H1 (cell line): ENCODE measurements around the gene AMBN. TPM values are rescaled to one million over a fixed set of nuclear protein-coding genes. Genes with fewer than 3 reads are reported as not detected.

Experiments used
- CTCF ChIA-PET: fragments of 300-600 bp; sonication (Branson Sonifier 250); formaldehyde crosslinking; loops from one replicate; lab custom pipeline; 2021; ENCODE audit not compliant: partially characterized antibody; lab: Charles Lee
- POLR2A ChIA-PET: fragments of 300-600 bp; sonication (Branson Sonifier 250); formaldehyde crosslinking; loops from one replicate; lab custom pipeline; 2021; ENCODE audit warnings: inconsistent platforms; ENCODE audit not compliant: partially characterized antibody; lab: Charles Lee
- DNase-seq, 2 experiments: peaks; one replicate each; pipeline versions ENCODE4 v3.0.0 to v3.0.0-alpha.2; 2010 to 2022; ENCODE audit warnings: low spot score in 2 of 2, low read depth in 1 of 2, mixed read lengths in 1 of 2
- FAIRE-seq: peaks from 2 replicates; lab custom pipeline; 2011; peaks lifted over from hg19 to GRCh38; lab: Jason Lieb, UNC
- H2AFZ ChIP-seq: 2 replicates; pipeline ENCODE4 v1.8.1; 2012; ENCODE audit warnings: low read length, inconsistent platforms
- H2AK5ac ChIP-seq: 2 replicates; pipeline ENCODE4 v1.6.1; 2013; ENCODE audit warnings: low read depth, low read length
- H2BK120ac ChIP-seq: replicated peaks from 2 replicates; pipeline ENCODE3; 2013; ENCODE audit warnings: low read depth, low read length, inconsistent platforms
- H2BK12ac ChIP-seq: 2 replicates; pipeline ENCODE4 v1.6.1; 2013; ENCODE audit warnings: low read depth, low read length
- H2BK15ac ChIP-seq: 2 replicates; pipeline ENCODE4 v1.6.1; 2013; ENCODE audit warnings: low read length
- H2BK20ac ChIP-seq: 2 replicates; pipeline ENCODE4 v1.6.1; 2013; ENCODE audit warnings: low read length
- H2BK5ac ChIP-seq: 2 replicates; pipeline ENCODE4 v1.6.1; 2013; ENCODE audit warnings: low read depth, low read length
- H3K14ac ChIP-seq: 2 replicates; pipeline ENCODE4 v1.6.1; 2013; ENCODE audit warnings: inconsistent platforms; ENCODE audit not compliant: insufficient read length
- H3K18ac ChIP-seq: 2 replicates; pipeline ENCODE4 v1.6.1; 2013; ENCODE audit warnings: low read length; ENCODE audit errors: extremely low read depth
- H3K23ac ChIP-seq: 2 replicates; pipeline ENCODE4 v1.6.1; 2013; ENCODE audit warnings: inconsistent platforms; ENCODE audit not compliant: insufficient read length
- H3K23me2 ChIP-seq: 2 replicates; pipeline ENCODE4 v1.6.1; 2013; ENCODE audit warnings: low read depth, low read length
- H3K27ac ChIP-seq: 2 replicates; pipeline ENCODE4 v1.6.1; 2011; ENCODE audit warnings: low read depth, low read length, inconsistent platforms
- H3K27me3 ChIP-seq, 4 experiments: replicated peaks in 1 of 4; 1 replicate in 1 of 4; 2 replicates in 3 of 4; pipeline versions ENCODE4 v1.6.1 to v1.8.1; 2011 to 2013; ENCODE audit warnings: low read length in 3 of 4, mild to moderate bottlenecking in 3 of 4, inconsistent platforms in 2 of 4, mixed read lengths in 2 of 4, moderate library complexity in 1 of 4; ENCODE audit not compliant: control insufficient read depth in 3 of 4, insufficient read depth in 3 of 4; ENCODE audit errors: extremely low read depth in 1 of 4
- H3K36me3 ChIP-seq, 4 experiments: 2 replicates each; pipeline versions ENCODE4 v1.6.1 to v1.8.1; 2011 to 2013; ENCODE audit warnings: mild to moderate bottlenecking in 4 of 4, low read length in 3 of 4, moderate library complexity in 2 of 4, control low read depth in 1 of 4, inconsistent platforms in 1 of 4; ENCODE audit not compliant: insufficient read depth in 4 of 4, control insufficient read depth in 2 of 4
- H3K4ac ChIP-seq: replicated peaks from 2 replicates; pipeline ENCODE3; 2013; ENCODE audit warnings: low read length, low read depth, mixed read lengths, inconsistent platforms; ENCODE audit not compliant: insufficient read length
- H3K4me1 ChIP-seq, 4 experiments: replicated peaks in 1 of 4; 1 replicate in 1 of 4; 2 replicates in 3 of 4; pipeline versions ENCODE4 v1.6.1 to v1.8.1; 2011 to 2013; ENCODE audit warnings: low read length in 3 of 4, inconsistent platforms in 2 of 4, mixed read lengths in 1 of 4; ENCODE audit not compliant: insufficient read depth in 4 of 4, control insufficient read depth in 3 of 4
- H3K4me2 ChIP-seq, 2 experiments: 2 replicates each; pipeline versions ENCODE4 v1.6.1 to v1.8.1; 2011 to 2013; ENCODE audit warnings: low read depth in 2 of 2, low read length in 2 of 2, control low read depth in 1 of 2, inconsistent platforms in 1 of 2, mild to moderate bottlenecking in 1 of 2; ENCODE audit not compliant: insufficient read depth in 1 of 2
- H3K4me3 ChIP-seq, 4 experiments: fragments of 200-600, 300-600 bp in 1 of 4; sonication (generic), shearing (Covaris generic), sonication (Bioruptor Twin) in 1 of 4; 2 replicates each; pipeline versions ENCODE4 v1.5.1 to v1.8.1; 2011 to 2016; ENCODE audit warnings: low read length in 4 of 4, low read depth in 3 of 4, control low read depth in 2 of 4, inconsistent platforms in 2 of 4, mild to moderate bottlenecking in 2 of 4, mixed read lengths in 1 of 4, moderate library complexity in 1 of 4; ENCODE audit not compliant: insufficient read depth in 2 of 4; ENCODE audit errors: extremely low read depth in 1 of 4
- H3K56ac ChIP-seq: replicated peaks from 2 replicates; pipeline ENCODE3; 2013; ENCODE audit warnings: low read depth, mild to moderate bottlenecking, mixed read lengths, low read length, inconsistent platforms; ENCODE audit not compliant: insufficient read length
- H3K79me1 ChIP-seq: 2 replicates; pipeline ENCODE4 v1.6.1; 2013; ENCODE audit warnings: low read depth, low read length, control low read depth
- H3K79me2 ChIP-seq, 2 experiments: 2 replicates each; pipeline versions ENCODE4 v1.6.1 to v1.8.1; 2012 to 2013; ENCODE audit warnings: low read length in 2 of 2, mild to moderate bottlenecking in 2 of 2, inconsistent platforms in 1 of 2; ENCODE audit not compliant: insufficient read depth in 2 of 2, control insufficient read depth in 1 of 2
- H3K9ac ChIP-seq, 4 experiments: replicated peaks in 1 of 4; 1 replicate in 1 of 4; 2 replicates in 3 of 4; pipeline versions ENCODE4 v1.6.1 to v1.8.1; 2011 to 2013; ENCODE audit warnings: low read depth in 3 of 4, low read length in 3 of 4, control low read depth in 2 of 4, mild to moderate bottlenecking in 2 of 4, moderate library complexity in 2 of 4, inconsistent platforms in 1 of 4; ENCODE audit errors: extremely low read depth in 1 of 4
- H3K9me3 ChIP-seq, 2 experiments: 2 replicates each; pipeline versions ENCODE4 v1.6.1 to v1.8.1; 2012 to 2013; ENCODE audit warnings: mild to moderate bottlenecking in 2 of 2, moderate library complexity in 2 of 2, control low read depth in 1 of 2, inconsistent platforms in 1 of 2, low read depth in 1 of 2, low read length in 1 of 2, mixed read lengths in 1 of 2; ENCODE audit not compliant: insufficient read depth in 2 of 2
- H4K20me1 ChIP-seq, 2 experiments: replicated peaks in 1 of 2; 2 replicates each; pipeline versions ENCODE3 to v1.8.1; 2011 to 2013; ENCODE audit warnings: inconsistent platforms in 2 of 2, low read length in 2 of 2, mild to moderate bottlenecking in 1 of 2; ENCODE audit not compliant: insufficient read depth in 2 of 2, control insufficient read depth in 1 of 2
- H4K5ac ChIP-seq: 2 replicates; pipeline ENCODE4 v1.6.1; 2013; ENCODE audit warnings: low read length, low read depth, mixed read lengths, inconsistent platforms; ENCODE audit not compliant: insufficient read length
- H4K8ac ChIP-seq: 2 replicates; pipeline ENCODE4 v1.8.0; 2013; ENCODE audit warnings: mild to moderate bottlenecking, moderate library complexity, low read length, inconsistent platforms; ENCODE audit not compliant: insufficient read depth; ENCODE audit errors: extremely low read depth
- H4K91ac ChIP-seq: replicated peaks from 2 replicates; pipeline ENCODE3; 2013; ENCODE audit warnings: low read length, mixed read lengths, inconsistent platforms; ENCODE audit not compliant: insufficient read length
- BRCA1 ChIP-seq: IDR thresholded peaks from 2 replicates; pipeline ENCODE4 v1.6.1; 2012; ENCODE audit warnings: low read depth, low read length, improper control_type of control experiment
- CBX8 ChIP-seq: fragments of 300-800, 300-1000 bp; sonication (generic); IDR thresholded peaks from 2 replicates; pipeline ENCODE4 v1.7.1; 2016; ENCODE audit warnings: low read depth, low read length, borderline replicate concordance
- EGR1 ChIP-seq: IDR thresholded peaks from 2 replicates; pipeline ENCODE4 v1.6.1; 2011; ENCODE audit warnings: low read depth, low read length, borderline replicate concordance
- FOSL1 ChIP-seq: IDR thresholded peaks from 2 replicates; pipeline ENCODE4 v1.6.1; 2011; ENCODE audit warnings: mild to moderate bottlenecking, low read depth, low read length, moderate library complexity; ENCODE audit not compliant: insufficient read depth
- KDM1A ChIP-seq: fragments of 200-600, 300-600 bp; sonication (generic); IDR thresholded peaks from 2 replicates; pipeline ENCODE4 v1.7.1; 2016; ENCODE audit warnings: mild to moderate bottlenecking, low read length, borderline replicate concordance
- KDM4A ChIP-seq: IDR thresholded peaks from one replicate; pipeline ENCODE4 v1.7.1; 2012; ENCODE audit warnings: low read depth, mild to moderate bottlenecking, moderate library complexity, low read length, inconsistent platforms; ENCODE audit not compliant: severe bottlenecking
- NRF1 ChIP-seq: IDR thresholded peaks from 2 replicates; pipeline ENCODE4 v1.6.1; 2011; ENCODE audit warnings: mild to moderate bottlenecking, low read depth, low read length, improper control_type of control experiment
- PHF8 ChIP-seq: fragments of 200-600 bp; sonication (generic); conservative IDR thresholded peaks from 2 replicates; pipeline ENCODE4 v1.7.1; 2012; ENCODE audit warnings: low read depth, mild to moderate bottlenecking, inconsistent platforms, low read length, moderate library complexity
- POLR2A ChIP-seq, 2 experiments: IDR thresholded peaks; 1 replicate in 1 of 2; 2 replicates in 1 of 2; pipeline ENCODE4 v1.6.1; 2011; ENCODE audit warnings: low read depth in 2 of 2, low read length in 2 of 2, mild to moderate bottlenecking in 2 of 2; ENCODE audit errors: control extremely low read depth in 1 of 2
- RNF2 ChIP-seq: fragments of 200-900, 300-1000 bp; sonication (generic); IDR thresholded peaks from 2 replicates; pipeline ENCODE4 v1.7.1; 2016; ENCODE audit warnings: borderline replicate concordance, low read depth, mild to moderate bottlenecking, antibody characterized with exemption, low read length; ENCODE audit not compliant: poor library complexity, severe bottlenecking; ENCODE audit errors: missing control alignments
- SAP30 ChIP-seq: fragments of 300-600 bp; sonication (generic); IDR thresholded peaks from 2 replicates; pipeline ENCODE4 v1.7.1; 2012; ENCODE audit warnings: low read length, moderate library complexity, mild to moderate bottlenecking, inconsistent platforms; ENCODE audit not compliant: insufficient read depth, insufficient replicate concordance
- SP2 ChIP-seq: IDR thresholded peaks from 2 replicates; pipeline ENCODE4 v1.6.1; 2012; ENCODE audit warnings: mild to moderate bottlenecking, low read length, inconsistent platforms
- WGBS, 2 experiments: shearing (Covaris generic) in 1 of 2; methylation state at CpG; one replicate each; pipeline versions ENCODE4 v1.1.6 to v1.1.7; 2013 to 2015; ENCODE audit warnings: low lambda C conversion rate in 2 of 2, mixed read lengths in 2 of 2, inconsistent platforms in 1 of 2, low coverage in 1 of 2, missing lambda C conversion rate in 1 of 2; ENCODE audit not compliant: insufficient replicate concordance in 2 of 2, insufficient coverage in 1 of 2, insufficient read length in 1 of 2; ENCODE audit errors: extremely low coverage in 1 of 2, missing lambda C conversion rate in 1 of 2; 5-methylcytosine and 5-hydroxymethylcytosine counted together
- polyA plus RNA-seq, 7 experiments: library from polyadenylated mRNA; depleted of rRNA in 3 of 7; stranded (reverse) in 5 of 7; unstranded in 2 of 7; fragments of >200 nt in 5 of 7; fragments of 200-250 nt in 2 of 7; gene quantifications; 1 replicate in 5 of 7; 2 replicates in 1 of 7; 4 replicates in 1 of 7; pipeline versions ENCODE4 v1.2.1 to v1.2.3, GENCODE V29; 2011 to 2013; ENCODE audit warnings: missing spikeins in 2 of 7, mixed read lengths in 2 of 7
- total RNA-seq: library from RNA; stranded (reverse); fragmentation: NEBNext Ultra II Directional; extraction: Animal tissue kit (Norgen Biotek cat#: 25700); gene quantifications from 2 replicates; pipeline ENCODE4 v1.2.1, GENCODE V29; 2021
- TF ChIP-seq, protein P1 (sequence below): IDR thresholded peaks from 2 replicates; pipeline ENCODE4 v1.6.1; 2011; ENCODE audit warnings: low read depth, mild to moderate bottlenecking, low read length; ENCODE audit not compliant: insufficient read depth

Gene AMBN
- total and polyA plus RNA-seq, 2 of the 8 experiments (the other 6 are each of a cell fraction or from before 2014, with no cell fraction given), result not detected

DNA sequence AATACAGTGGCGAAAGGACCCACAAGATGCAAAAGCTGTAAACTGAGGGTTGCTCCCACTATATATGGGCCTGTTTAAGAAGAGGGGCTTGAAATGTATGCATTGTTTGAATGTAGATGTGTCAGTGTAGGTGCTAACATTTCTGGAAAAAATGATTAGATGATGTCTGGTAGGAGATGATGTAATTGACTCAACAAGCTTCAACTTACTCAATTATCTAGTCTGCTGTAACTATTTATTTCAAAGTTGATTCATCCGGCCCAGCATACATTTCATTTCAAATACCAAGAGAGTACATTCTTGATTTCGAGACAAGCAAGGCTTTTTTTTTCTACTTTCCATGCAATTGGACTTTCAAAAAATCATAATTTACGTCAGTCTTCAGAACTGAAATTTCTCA lies 27.2 kb downstream of the AMBN start:
- H3K79me1 ChIP-seq, result no peaks in the 10 kb centered on the region
- H2BK15ac ChIP-seq, result no peak overlapping the region
- H3K36me3 ChIP-seq, result no peaks in the 10 kb centered on the region
- no peak overlapping the region for H2AFZ ChIP-seq
- H3K9ac ChIP-seq, result no peak overlapping the region
- H3K23ac ChIP-seq, result no peak overlapping the region
- POLR2A ChIA-PET, result no interaction called here
- 97% methylated on average over 4 of the region's 4 CpGs; no CpG with 5 or more reads in 1 of the 2 experiments for WGBS, 2 experiments
- no peak overlapping the region for H2BK5ac ChIP-seq
- H3K4me1 ChIP-seq, result no peaks in the 10 kb centered on the region
- H2BK20ac ChIP-seq, result no peak overlapping the region
- no peaks in the 10 kb centered on the region for H4K20me1 ChIP-seq
- no peak overlapping the region for H2AK5ac ChIP-seq
- no peak overlapping the region for H4K5ac ChIP-seq
- no peaks in the 10 kb centered on the region for H3K23me2 ChIP-seq
- no peaks in the 10 kb centered on the region for H3K9me3 ChIP-seq
- H3K4me3 ChIP-seq, result no peak overlapping the region
- H3K18ac ChIP-seq, result no peak overlapping the region
- no peak overlapping the region for H3K4me2 ChIP-seq
- FAIRE-seq (no peak), DNase-seq (no peak)
- H3K14ac ChIP-seq, result no peak overlapping the region
- H4K91ac ChIP-seq, result no peak overlapping the region
- no peak overlapping the region for H3K4ac ChIP-seq
- H3K27me3 ChIP-seq, result no peaks in the 10 kb centered on the region
- H3K79me2 ChIP-seq, result no peaks in the 10 kb centered on the region
- H3K27ac ChIP-seq, result no peak overlapping the region
- H2BK12ac ChIP-seq, result no peak overlapping the region
- H4K8ac ChIP-seq, result no peak overlapping the region
- CTCF ChIA-PET, result no interaction called here
- no peak overlapping the region for H2BK120ac ChIP-seq
- H3K56ac ChIP-seq, result no peak overlapping the region
- TF ChIP-seq KDM1A (no peak), POLR2A (IDR thresholded peaks at IDR 0.05; ENCODE audit: control extremely low read depth in 1 of 2, low read depth in 2 of 2, low read length in 2 of 2) (no peak), CBX8 (no peak), EGR1 (no peak), SAP30 (no peak), NRF1 (no peak), PHF8 (no peak), SP2 (no peak), FOSL1 (no peak), BRCA1 (no peak), RNF2 (no peak), KDM4A (no peak)
- TF ChIP-seq, protein P1, sequence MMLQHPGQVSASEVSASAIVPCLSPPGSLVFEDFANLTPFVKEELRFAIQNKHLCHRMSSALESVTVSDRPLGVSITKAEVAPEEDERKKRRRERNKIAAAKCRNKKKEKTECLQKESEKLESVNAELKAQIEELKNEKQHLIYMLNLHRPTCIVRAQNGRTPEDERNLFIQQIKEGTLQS, result no peak
